Measurements from ENCODE around the gene GHRHR. TPM values are rescaled to one million over a fixed set of nuclear protein-coding genes. Genes with fewer than 3 reads are reported as not detected.

GHRHR gene
- total RNA-seq, 1 donor = not detected

DNA sequence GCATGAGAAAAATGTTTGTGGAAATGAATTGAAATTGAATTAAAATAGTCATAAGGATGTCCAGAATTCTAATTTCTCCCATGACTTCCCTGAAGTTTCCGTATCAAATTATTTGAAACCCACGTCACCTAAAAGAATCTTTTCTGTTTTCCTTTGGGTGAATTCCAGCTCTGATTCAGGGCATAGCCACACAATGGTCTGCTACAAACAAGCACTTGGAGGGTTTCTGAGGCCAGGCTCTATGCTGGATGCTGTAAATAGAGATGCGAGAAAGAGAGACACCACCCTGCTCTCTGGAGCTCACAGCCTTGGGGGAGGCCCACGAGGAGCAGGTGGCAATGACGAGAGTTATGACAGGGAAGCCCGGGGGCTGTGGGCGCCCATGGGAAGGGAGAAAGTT lies 33.6 kb downstream of the GHRHR start:
- TF ChIP-seq, protein P1, sequence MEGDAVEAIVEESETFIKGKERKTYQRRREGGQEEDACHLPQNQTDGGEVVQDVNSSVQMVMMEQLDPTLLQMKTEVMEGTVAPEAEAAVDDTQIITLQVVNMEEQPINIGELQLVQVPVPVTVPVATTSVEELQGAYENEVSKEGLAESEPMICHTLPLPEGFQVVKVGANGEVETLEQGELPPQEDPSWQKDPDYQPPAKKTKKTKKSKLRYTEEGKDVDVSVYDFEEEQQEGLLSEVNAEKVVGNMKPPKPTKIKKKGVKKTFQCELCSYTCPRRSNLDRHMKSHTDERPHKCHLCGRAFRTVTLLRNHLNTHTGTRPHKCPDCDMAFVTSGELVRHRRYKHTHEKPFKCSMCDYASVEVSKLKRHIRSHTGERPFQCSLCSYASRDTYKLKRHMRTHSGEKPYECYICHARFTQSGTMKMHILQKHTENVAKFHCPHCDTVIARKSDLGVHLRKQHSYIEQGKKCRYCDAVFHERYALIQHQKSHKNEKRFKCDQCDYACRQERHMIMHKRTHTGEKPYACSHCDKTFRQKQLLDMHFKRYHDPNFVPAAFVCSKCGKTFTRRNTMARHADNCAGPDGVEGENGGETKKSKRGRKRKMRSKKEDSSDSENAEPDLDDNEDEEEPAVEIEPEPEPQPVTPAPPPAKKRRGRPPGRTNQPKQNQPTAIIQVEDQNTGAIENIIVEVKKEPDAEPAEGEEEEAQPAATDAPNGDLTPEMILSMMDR (IDR thresholded peaks at IDR 0.05; ENCODE audit: insufficient read depth, low read depth, low read length) = no peak
- no peak overlapping the region for H3K4me3 ChIP-seq (ENCODE audit: low read depth, low read length)
- no peak for DNase-seq (ENCODE audit: low read depth)

DNA sequence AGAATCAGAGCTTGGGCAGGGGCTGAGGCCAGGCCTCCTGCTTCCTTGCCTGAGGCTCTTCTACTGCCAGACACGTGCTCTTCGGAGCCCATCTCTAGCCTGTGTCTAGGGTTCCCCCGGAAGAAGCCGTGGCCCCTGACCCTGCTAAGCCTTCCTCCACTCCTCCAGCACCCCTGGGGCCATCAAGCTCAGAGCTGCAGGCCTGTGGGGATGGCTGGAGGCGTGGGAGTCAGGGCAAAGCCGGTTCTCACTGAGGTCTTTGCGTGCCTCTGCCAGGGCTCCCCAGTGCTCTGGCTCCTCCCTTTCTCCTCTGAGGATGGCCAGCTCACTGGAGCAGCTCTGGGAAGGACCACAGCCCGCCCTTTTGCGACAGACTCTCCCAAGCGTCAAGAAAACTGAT lies 34.4 kb downstream of the GHRHR start:
- DNase-seq (ENCODE audit: low read depth) = no peak
- TF ChIP-seq, protein P1 (IDR thresholded peaks at IDR 0.05; ENCODE audit: insufficient read depth, low read depth, low read length) = no peak
- no peak overlapping the region for H3K4me3 ChIP-seq (ENCODE audit: low read depth, low read length)

DNA sequence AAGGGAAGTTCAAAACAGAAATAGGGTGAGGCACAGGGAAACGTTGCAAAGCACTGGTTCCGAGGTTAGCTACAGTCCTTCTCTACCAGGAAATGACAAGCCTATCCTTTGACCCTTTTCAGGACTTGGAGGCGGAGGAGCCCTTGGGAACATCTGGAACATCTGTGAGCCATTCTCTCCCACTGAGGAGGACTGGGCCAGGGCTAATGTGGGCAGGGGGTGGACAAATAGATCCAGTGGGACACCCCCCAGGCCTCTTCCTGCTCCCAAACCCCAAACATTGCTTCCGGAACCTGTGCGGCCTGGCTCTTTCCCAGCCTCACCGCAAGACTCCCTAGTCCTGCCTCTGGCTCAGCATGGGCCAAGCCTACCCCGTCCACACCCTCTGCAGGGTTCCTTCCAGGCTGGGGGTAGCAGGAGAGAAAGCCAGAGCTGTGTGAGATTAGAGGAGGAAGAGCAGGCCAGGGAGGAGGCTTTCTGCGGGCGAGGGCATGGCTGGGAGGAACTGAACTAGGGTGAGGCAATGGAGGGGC lies 36.5 kb downstream of the GHRHR start:
- H3K4me3 ChIP-seq (ENCODE audit: low read depth, low read length) = no peak overlapping the region
- TF ChIP-seq, protein P1 (IDR thresholded peaks at IDR 0.05; ENCODE audit: insufficient read depth, low read depth, low read length) = no peak
- no peak for DNase-seq (ENCODE audit: low read depth)

DNA sequence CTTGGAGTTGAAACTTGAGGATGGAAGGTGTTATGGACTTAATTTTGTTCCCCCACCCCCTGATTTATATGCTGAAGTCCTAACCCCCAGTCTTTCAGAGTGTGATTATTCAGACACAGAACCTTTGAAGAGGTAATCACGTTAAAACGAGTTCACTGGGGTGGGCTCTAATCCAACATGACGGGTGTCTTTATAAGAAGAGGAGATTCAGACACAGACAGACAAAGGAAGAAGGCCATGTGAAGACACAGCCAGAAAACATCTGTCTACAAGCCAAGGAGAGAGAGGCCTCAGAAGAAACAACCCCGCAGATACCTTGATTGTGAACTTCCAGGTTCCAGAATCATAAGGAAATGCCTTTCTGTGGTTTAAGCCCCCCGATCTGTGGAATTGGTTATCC lies 37.0 kb downstream of the GHRHR start:
- no peak overlapping the region for H3K4me3 ChIP-seq (ENCODE audit: low read depth, low read length)
- DNase-seq (ENCODE audit: low read depth) = no peak
- TF ChIP-seq, protein P1 (IDR thresholded peaks at IDR 0.05; ENCODE audit: insufficient read depth, low read depth, low read length) = no peak

DNA sequence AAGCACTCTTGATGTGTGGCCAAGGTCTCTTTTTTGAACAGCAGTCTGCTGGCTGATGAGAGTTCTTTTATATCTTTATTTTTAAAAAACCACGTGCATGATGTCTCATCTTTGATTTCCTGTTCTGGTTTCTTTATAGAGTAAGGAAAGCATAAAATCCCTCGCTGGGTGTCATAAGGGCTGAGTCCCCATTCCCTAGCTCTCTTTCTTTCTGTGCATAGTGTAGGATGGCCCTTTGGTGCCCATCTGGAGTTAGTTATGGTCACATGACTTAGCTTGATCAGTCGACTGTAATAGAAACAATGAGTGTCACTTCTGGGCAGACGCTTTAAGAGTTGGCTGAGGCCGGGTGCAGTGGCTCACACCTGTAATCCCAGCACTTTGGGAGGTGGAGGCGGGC lies 38.5 kb downstream of the GHRHR start:
- H3K4me3 ChIP-seq (ENCODE audit: low read depth, low read length) = no peak overlapping the region
- TF ChIP-seq, protein P1 (IDR thresholded peaks at IDR 0.05; ENCODE audit: insufficient read depth, low read depth, low read length) = no peak
- no peak for DNase-seq (ENCODE audit: low read depth)

DNA sequence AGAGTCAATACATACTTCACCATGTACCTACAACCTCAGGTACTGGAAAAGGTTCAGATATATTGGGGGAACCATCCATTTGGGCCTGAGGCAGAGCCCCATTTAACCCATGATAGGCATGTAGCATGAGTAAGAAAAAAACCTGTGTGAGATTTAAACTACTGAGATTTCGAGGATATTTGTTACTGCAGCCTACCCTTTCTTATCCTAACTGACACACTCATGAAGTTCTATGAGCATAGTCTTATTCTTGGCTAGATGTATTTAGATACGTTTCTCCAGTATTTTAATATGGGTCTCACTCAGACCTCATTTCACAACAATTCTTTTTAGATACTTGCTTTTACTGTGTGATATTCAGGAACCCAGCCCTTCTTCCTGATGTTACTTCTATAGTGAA lies 39.3 kb downstream of the GHRHR start:
- DNase-seq (ENCODE audit: low read depth) = no peak
- TF ChIP-seq, protein P1 (IDR thresholded peaks at IDR 0.05; ENCODE audit: insufficient read depth, low read depth, low read length) = no peak

DNA sequence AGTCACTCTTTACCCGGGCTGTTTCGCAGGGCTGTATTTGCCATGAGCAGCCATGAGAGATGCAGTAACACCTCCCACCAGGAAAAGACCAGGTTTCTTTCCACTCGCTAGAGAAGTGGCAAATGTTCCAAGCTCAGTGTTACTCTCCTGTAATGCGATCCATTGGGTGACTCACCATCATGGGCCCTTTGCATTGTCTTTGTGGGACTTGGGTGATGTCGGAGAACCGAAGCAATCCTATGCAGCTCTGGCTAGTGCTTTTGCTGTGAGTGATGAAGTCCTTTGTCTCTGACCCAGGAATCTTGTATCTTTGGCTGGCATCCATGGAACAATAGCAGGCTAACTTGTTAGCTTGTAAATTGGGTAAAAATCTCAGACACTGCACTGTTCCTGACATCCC lies 40.0 kb downstream of the GHRHR start:
- no peak overlapping the region for H3K4me3 ChIP-seq (ENCODE audit: low read depth, low read length)
- TF ChIP-seq, protein P1 (IDR thresholded peaks at IDR 0.05; ENCODE audit: insufficient read depth, low read depth, low read length) = no peak
- DNase-seq (ENCODE audit: low read depth) = no peak

More for the DNA sequence above, 39.3 kb downstream of the GHRHR start:
- no peak overlapping the region for H3K4me3 ChIP-seq (ENCODE audit: low read depth, low read length)

All from fibroblast of villous mesenchyme (primary cell).